ENCODE data around the gene KISS1R.

The KISS1R gene

GRCh38 chr19:943551-944170 lies 26.5 kb downstream of the KISS1R start:
- Histone ChIP-seq H3K9me3 (ENCODE audit: control insufficient read depth, insufficient read depth, low read depth, low read length) (no peaks in the 10 kb centered on the region), H3K4me3 (ENCODE audit: low read depth, low read length) (no peak overlapping the region), H3K36me3 (ENCODE audit: control insufficient read depth in 2 of 2, insufficient read depth in 1 of 2, low read length in 2 of 2) (peaks cover 0 to 37% of the 10 kb centered on the region in 2 experiments; a peak in 1 of 3 replicates), H3K27ac (ENCODE audit: extremely low read depth, low read depth, low read length) (no peak overlapping the region), H3K4me1 (ENCODE audit: control insufficient read depth, insufficient read depth, low read length) (no peaks in the 10 kb centered on the region)
- 0 out of 2 replicates have a peak, but pooled peaks have one; percentile 57 for TF ChIP-seq ZNF280D (tag by site-specific recombination; IDR thresholded peaks at IDR 0.05)
- peak; percentile 78; the same call in 1 of the 2 replicates for TF ChIP-seq ZNF792 (tag by site-specific recombination; IDR thresholded peaks at IDR 0.05)
- 0 out of 2 replicates have a peak, but pooled peaks have one; percentile 20 for TF ChIP-seq KLF8 (tag by site-specific recombination; IDR thresholded peaks at IDR 0.05)
- TF ChIP-seq ZNF747 (tag by site-specific recombination; IDR thresholded peaks at IDR 0.05): no peak
- no peak for TF ChIP-seq ZNF394 (tag by site-specific recombination; IDR thresholded peaks at IDR 0.05; ENCODE audit: borderline replicate concordance)
- TF ChIP-seq ZNF48 (tag by site-specific recombination; IDR thresholded peaks at IDR 0.05): no peak
- CTCF ChIA-PET: interaction anchor here (1.1 to 1.8 kb wide), 2 partner anchors 16 to 27 kb away, joined by 3 to 4 read pairs; no protein-coding TSS in a partner anchor
- POLR2A ChIA-PET: no interaction called here

DNA sequence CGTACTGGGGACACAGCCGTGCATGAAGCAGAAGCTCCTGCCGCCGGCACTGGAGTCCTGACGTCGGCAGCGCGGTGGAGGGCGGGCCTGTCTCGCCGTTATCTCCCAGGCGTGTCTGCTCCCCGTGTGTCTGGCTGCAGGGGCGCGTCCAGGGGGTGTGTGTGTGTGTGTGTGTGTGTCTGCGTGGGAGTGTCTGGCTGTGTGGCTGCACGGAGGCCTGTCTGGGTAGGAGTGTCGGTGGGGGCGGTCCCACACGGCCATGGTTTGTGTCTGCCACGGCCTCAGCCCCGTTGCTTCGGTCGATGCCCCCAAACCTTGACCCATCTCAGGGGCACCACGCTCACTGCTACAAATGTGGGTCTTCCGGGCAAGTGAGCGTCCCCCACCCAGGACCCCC lies 27.0 kb downstream of the KISS1R start:
- Histone ChIP-seq H3K27ac (ENCODE audit: extremely low read depth, low read depth, low read length) (no peak overlapping the region), H3K4me3 (ENCODE audit: low read depth, low read length) (no peak overlapping the region), H3K9me3 (ENCODE audit: control insufficient read depth, insufficient read depth, low read depth, low read length) (no peaks in the 10 kb centered on the region), H3K4me1 (ENCODE audit: control insufficient read depth, insufficient read depth, low read length) (no peaks in the 10 kb centered on the region), H3K36me3 (ENCODE audit: control insufficient read depth in 2 of 2, insufficient read depth in 1 of 2, low read length in 2 of 2) (peaks cover 0 to 37% of the 10 kb centered on the region in 2 experiments; a peak in 1 of 3 replicates)
- CTCF ChIA-PET: interaction anchor here (1.1 to 1.8 kb wide), 2 partner anchors 16 to 27 kb away, joined by 3 to 4 read pairs; no protein-coding TSS in a partner anchor
- POLR2A ChIA-PET: no interaction called here
- TF ChIP-seq KLF16 (tag by site-specific recombination; IDR thresholded peaks at IDR 0.05) (peak; percentile 41; the same call in 1 of the 2 replicates), GLI2 (tag by site-specific recombination; IDR thresholded peaks at IDR 0.05; ENCODE audit: borderline replicate concordance, low read depth) (no peak), EGR2 (tag by site-specific recombination; IDR thresholded peaks at IDR 0.05; ENCODE audit: low read depth) (peak; percentile 94), KLF1 (tag by site-specific recombination; IDR thresholded peaks at IDR 0.05) (peak; percentile 98), ZFHX2 (tag by site-specific recombination; conservative IDR thresholded peaks at IDR 0.05) (peak; percentile 93), PATZ1 (tag by site-specific recombination; IDR thresholded peaks at IDR 0.05) (0 out of 2 replicates have a peak, but pooled peaks have one; percentile 11), KLF8 (tag by site-specific recombination; IDR thresholded peaks at IDR 0.05) (peak; percentile 19; the same call in 1 of the 2 replicates), KLF10 (tag by site-specific recombination; IDR thresholded peaks at IDR 0.05) (peak; percentile 42; the same call in 1 of the 2 replicates), ZBTB7A (tag by site-specific recombination; IDR thresholded peaks at IDR 0.05; ENCODE audit: low read depth) (no peak), HIC1 (tag by site-specific recombination; IDR thresholded peaks at IDR 0.05) (0 out of 2 replicates have a peak, but pooled peaks have one; percentile 41), GLIS1 (tag by site-specific recombination; IDR thresholded peaks at IDR 0.05) (peak; percentile 24; the same call in 1 of the 2 replicates), ZNF600 (tag by site-specific recombination; IDR thresholded peaks at IDR 0.05) (peak; percentile 20; the same call in 1 of the 2 replicates), KLF9 (tag by site-specific recombination; IDR thresholded peaks at IDR 0.05; ENCODE audit: low read depth) (peak; percentile 68), ZNF518A (tag by site-specific recombination; conservative IDR thresholded peaks at IDR 0.05; ENCODE audit: low read depth) (no peak)
- TF ChIP-seq, protein P1, sequence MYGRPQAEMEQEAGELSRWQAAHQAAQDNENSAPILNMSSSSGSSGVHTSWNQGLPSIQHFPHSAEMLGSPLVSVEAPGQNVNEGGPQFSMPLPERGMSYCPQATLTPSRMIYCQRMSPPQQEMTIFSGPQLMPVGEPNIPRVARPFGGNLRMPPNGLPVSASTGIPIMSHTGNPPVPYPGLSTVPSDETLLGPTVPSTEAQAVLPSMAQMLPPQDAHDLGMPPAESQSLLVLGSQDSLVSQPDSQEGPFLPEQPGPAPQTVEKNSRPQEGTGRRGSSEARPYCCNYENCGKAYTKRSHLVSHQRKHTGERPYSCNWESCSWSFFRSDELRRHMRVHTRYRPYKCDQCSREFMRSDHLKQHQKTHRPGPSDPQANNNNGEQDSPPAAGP (tag by site-specific recombination; IDR thresholded peaks at IDR 0.05): peak; percentile 91

Data from HEK293 (cell line).